HEK293T (cell line): Measurements from ENCODE around the gene KBTBD7.

ENCODE experiments used
- SUZ12 ChIP-seq: fragments of 450-650 bp; IDR thresholded peaks from 2 replicates; pipeline ENCODE4 v1.6.1; 2016; ENCODE audit warnings: mild to moderate bottlenecking
- ZNF384 ChIP-seq: fragments of 450-650 bp; IDR thresholded peaks from 2 replicates; pipeline ENCODE4 v1.6.1; 2016

- TF ChIP-seq SUZ12 = no peak
- no peak for TF ChIP-seq ZNF384
Observed at GRCh38 chr13:41148419-41149283, 45.7 kb downstream of the KBTBD7 start.
